Mesenchymal stem cell (in vitro differentiated cells and primary cell): ENCODE results near the gene PXMP2.

Experiments used
- DNase-seq: peaks from one replicate; pipeline ENCODE4 v3.0.0-alpha.2; 2013
- H2AFZ ChIP-seq: one replicate; pipeline ENCODE4 v1.6.1; 2013; ENCODE audit warnings: low read depth, mild to moderate bottlenecking, control low read depth, inconsistent platforms, low read length, moderate library complexity
- H2AK5ac ChIP-seq: 2 replicates; pipeline ENCODE4 v1.6.1; 2013; ENCODE audit warnings: low read length, moderate library complexity, mild to moderate bottlenecking, inconsistent platforms; ENCODE audit not compliant: severe bottlenecking
- H2BK120ac ChIP-seq: one replicate; pipeline ENCODE4 v1.6.1; 2013; ENCODE audit warnings: low read depth, mild to moderate bottlenecking, inconsistent platforms, low read length, moderate library complexity
- H2BK12ac ChIP-seq, 2 experiments: one replicate each; pipeline ENCODE4 v1.6.1; 2013; ENCODE audit warnings: inconsistent platforms in 2 of 2, low read length in 2 of 2, mild to moderate bottlenecking in 2 of 2, moderate library complexity in 2 of 2, control low read depth in 1 of 2
- H2BK15ac ChIP-seq: one replicate; pipeline ENCODE4 v1.6.1; 2013; ENCODE audit warnings: mild to moderate bottlenecking, low read depth, inconsistent platforms; ENCODE audit not compliant: poor library complexity, severe bottlenecking
- H2BK5ac ChIP-seq: 2 replicates; pipeline ENCODE4 v1.6.1; 2013; ENCODE audit warnings: low read depth, mild to moderate bottlenecking, low read length, control low read depth, inconsistent platforms; ENCODE audit not compliant: poor library complexity, severe bottlenecking
- H3K14ac ChIP-seq, 2 experiments: one replicate each; pipeline ENCODE4 v1.6.1; 2013; ENCODE audit warnings: inconsistent platforms in 2 of 2, low read length in 2 of 2, control low read depth in 1 of 2, mild to moderate bottlenecking in 1 of 2, moderate library complexity in 1 of 2
- H3K18ac ChIP-seq, 2 experiments: one replicate each; pipeline ENCODE4 v1.6.1; 2013; ENCODE audit warnings: inconsistent platforms in 2 of 2, low read length in 2 of 2, control low read depth in 1 of 2, low read depth in 1 of 2, mild to moderate bottlenecking in 1 of 2
- H3K23ac ChIP-seq, 2 experiments: one replicate each; pipeline ENCODE4 v1.6.1; 2013; ENCODE audit warnings: inconsistent platforms in 2 of 2, low read length in 2 of 2, mild to moderate bottlenecking in 2 of 2, moderate library complexity in 2 of 2, control low read depth in 1 of 2
- H3K27ac ChIP-seq: 2 replicates; pipeline ENCODE4 v1.5.1; 2013; ENCODE audit warnings: mild to moderate bottlenecking, moderate library complexity, low read length, control low read depth, inconsistent platforms; ENCODE audit not compliant: poor library complexity, severe bottlenecking
- H3K27me3 ChIP-seq, 2 experiments: 2 replicates each; pipeline versions ENCODE4 v1.6.1 to v1.7.0; 2013; ENCODE audit warnings: low read length in 2 of 2, mild to moderate bottlenecking in 2 of 2, moderate library complexity in 2 of 2, control low read depth in 1 of 2, inconsistent platforms in 1 of 2; ENCODE audit not compliant: control insufficient read depth in 1 of 2, insufficient read depth in 1 of 2
- H3K36me3 ChIP-seq, 2 experiments: 2 replicates each; pipeline versions ENCODE4 v1.6.1 to v1.7.0; 2013; ENCODE audit warnings: low read length in 2 of 2, control low read depth in 1 of 2, inconsistent platforms in 1 of 2, low read depth in 1 of 2, mild to moderate bottlenecking in 1 of 2; ENCODE audit not compliant: insufficient read depth in 2 of 2, control insufficient read depth in 1 of 2
- H3K4ac ChIP-seq, 2 experiments: one replicate each; pipeline ENCODE4 v1.6.1; 2013; ENCODE audit warnings: inconsistent platforms in 2 of 2, low read length in 2 of 2, mild to moderate bottlenecking in 2 of 2, moderate library complexity in 2 of 2, control low read depth in 1 of 2, low read depth in 1 of 2
- H3K4me1 ChIP-seq: 2 replicates; pipeline ENCODE4 v1.6.1; 2013; ENCODE audit warnings: low read depth, low read length, control low read depth; ENCODE audit not compliant: control insufficient read depth, insufficient read depth
- H3K4me2 ChIP-seq: 2 replicates; pipeline ENCODE4 v1.6.1; 2013; ENCODE audit warnings: low read length, mild to moderate bottlenecking, inconsistent platforms; ENCODE audit not compliant: poor library complexity, severe bottlenecking
- H3K4me3 ChIP-seq, 2 experiments: 2 replicates each; pipeline versions ENCODE4 v1.5.1 to v1.7.0; 2013; ENCODE audit warnings: low read length in 2 of 2, mild to moderate bottlenecking in 2 of 2, control low read depth in 1 of 2, low read depth in 1 of 2; ENCODE audit not compliant: insufficient read depth in 1 of 2
- H3K79me1 ChIP-seq: replicated peaks from 2 replicates; pipeline ENCODE4 v1.6.1; 2013; ENCODE audit warnings: mild to moderate bottlenecking, control low read depth, low read length, inconsistent platforms; ENCODE audit not compliant: poor library complexity, severe bottlenecking
- H3K9ac ChIP-seq: 2 replicates; pipeline ENCODE4 v1.7.0; 2013; ENCODE audit warnings: mild to moderate bottlenecking, low read length, moderate library complexity
- H3K9me3 ChIP-seq: 2 replicates; pipeline ENCODE4 v1.7.0; 2013; ENCODE audit warnings: mild to moderate bottlenecking, low read length; ENCODE audit not compliant: control insufficient read depth
- H4K8ac ChIP-seq: one replicate; pipeline ENCODE4 v1.6.1; 2013; ENCODE audit warnings: inconsistent platforms, mild to moderate bottlenecking, low read length, moderate library complexity
- H4K91ac ChIP-seq: one replicate; pipeline ENCODE4 v1.6.1; 2013; ENCODE audit warnings: mild to moderate bottlenecking, low read length, inconsistent platforms
- WGBS: methylation state at CpG from one replicate; pipeline ENCODE4 v1.1.7; 2013; ENCODE audit warnings: mixed read lengths; 5-methylcytosine and 5-hydroxymethylcytosine counted together

The PXMP2 gene

DNA sequence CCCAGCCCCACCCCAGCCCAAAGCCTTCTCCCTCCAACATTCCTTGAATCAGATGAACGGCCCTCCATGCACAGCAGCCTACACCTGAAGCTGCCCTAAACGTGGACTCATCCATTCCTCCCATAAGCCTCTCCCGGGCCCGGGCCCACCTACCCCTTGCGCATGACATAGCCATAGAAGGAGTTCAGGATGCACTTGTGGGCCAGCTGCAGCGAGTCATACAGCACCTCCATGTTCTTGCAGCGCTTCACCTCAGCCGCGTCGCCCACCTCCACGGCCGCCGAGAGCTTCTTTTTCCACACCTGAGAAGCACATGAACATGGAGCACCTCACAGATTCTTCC is 22.3 kb upstream of the PXMP2 start:
- no peak overlapping the region for H4K8ac ChIP-seq
- H3K9me3 ChIP-seq: no peaks in the 10 kb centered on the region
- no peak overlapping the region for H3K23ac ChIP-seq
- H2BK15ac ChIP-seq: no peak overlapping the region
- H3K4ac ChIP-seq: no peak overlapping the region
- H2AFZ ChIP-seq: no peak overlapping the region
- H3K79me1 ChIP-seq: no peaks in the 10 kb centered on the region
- H4K91ac ChIP-seq: no peak overlapping the region
- H3K18ac ChIP-seq: no peak overlapping the region
- no peak overlapping the region for H3K9ac ChIP-seq
- DNase-seq: no peak
- H3K14ac ChIP-seq: no peak overlapping the region
- H3K4me1 ChIP-seq: peaks cover 3% of the 10 kb centered on the region
- no peak overlapping the region for H2BK12ac ChIP-seq
- no peak overlapping the region for H2AK5ac ChIP-seq
- 94% methylated on average over 12 of the region's 13 CpGs for WGBS
- H3K4me2 ChIP-seq: no peak overlapping the region
- H2BK5ac ChIP-seq: no peak overlapping the region
- no peaks in the 10 kb centered on the region for H3K27me3 ChIP-seq
- H2BK120ac ChIP-seq: no peak overlapping the region
- no peak overlapping the region for H3K4me3 ChIP-seq
- no peak overlapping the region for H3K27ac ChIP-seq
- H3K36me3 ChIP-seq: peaks cover 78 to 88% of the 10 kb centered on the region in 2 experiments

GRCh38 chr12:132665794-132666193 is 21.6 kb upstream of the PXMP2 start:
- Histone ChIP-seq H2BK5ac (no peak overlapping the region), H3K4me1 (peaks cover 3% of the 10 kb centered on the region), H3K9ac (no peak overlapping the region), H2BK15ac (no peak overlapping the region), H4K8ac (no peak overlapping the region), H3K4me2 (no peak overlapping the region), H3K9me3 (no peaks in the 10 kb centered on the region), H3K36me3 (peaks cover 73 to 83% of the 10 kb centered on the region in 2 experiments), H2BK120ac (no peak overlapping the region), H3K4ac (no peak overlapping the region), H4K91ac (no peak overlapping the region), H3K23ac (no peak overlapping the region), H3K4me3 (no peak overlapping the region), H3K14ac (no peak overlapping the region), H3K27me3 (no peaks in the 10 kb centered on the region), H3K27ac (no peak overlapping the region), H3K79me1 (no peaks in the 10 kb centered on the region), H2AK5ac (no peak overlapping the region), H2AFZ (no peak overlapping the region), H2BK12ac (no peak overlapping the region), H3K18ac (no peak overlapping the region)
- 97% methylated on average over 6 of the region's 6 CpGs for WGBS
- DNase-seq: no peak

GRCh38 chr12:132668191-132669088 is 18.9 kb upstream of the PXMP2 start:
- Histone ChIP-seq H2BK12ac (no peak overlapping the region), H4K8ac (no peak overlapping the region), H4K91ac (no peak overlapping the region), H2AFZ (no peak overlapping the region), H3K27ac (no peak overlapping the region), H2BK5ac (no peak overlapping the region), H3K36me3 (peaks cover 67 to 77% of the 10 kb centered on the region in 2 experiments), H2BK120ac (no peak overlapping the region), H2AK5ac (no peak overlapping the region), H3K14ac (no peak overlapping the region), H3K9me3 (no peaks in the 10 kb centered on the region), H3K4me1 (peaks cover 4% of the 10 kb centered on the region), H3K27me3 (no peaks in the 10 kb centered on the region), H3K9ac (no peak overlapping the region), H2BK15ac (no peak overlapping the region), H3K4ac (no peak overlapping the region), H3K4me2 (no peak overlapping the region), H3K79me1 (peaks cover 2% of the 10 kb centered on the region), H3K4me3 (no peak overlapping the region), H3K18ac (no peak overlapping the region), H3K23ac (no peak overlapping the region)
- DNase-seq: no peak
- WGBS: 97% methylated on average over 25 of the region's 30 CpGs

GRCh38 chr12:132669166-132669879 is 18.1 kb upstream of the PXMP2 start:
- no peak overlapping the region for H3K4me3 ChIP-seq
- no peak for DNase-seq
- no peak overlapping the region for H3K23ac ChIP-seq
- H2BK12ac ChIP-seq: no peak overlapping the region
- peaks cover 4% of the 10 kb centered on the region for H3K4me1 ChIP-seq
- no peak overlapping the region for H4K91ac ChIP-seq
- H2BK120ac ChIP-seq: no peak overlapping the region
- H3K9ac ChIP-seq: no peak overlapping the region
- no peak overlapping the region for H2AK5ac ChIP-seq
- no peak overlapping the region for H3K27ac ChIP-seq
- H3K79me1 ChIP-seq: peaks cover 2% of the 10 kb centered on the region
- no peak overlapping the region for H3K18ac ChIP-seq
- peaks cover 63 to 70% of the 10 kb centered on the region in 2 experiments for H3K36me3 ChIP-seq
- no peak overlapping the region for H2BK15ac ChIP-seq
- H2BK5ac ChIP-seq: no peak overlapping the region
- no peak overlapping the region for H3K4me2 ChIP-seq
- no peak overlapping the region for H3K14ac ChIP-seq
- WGBS: 93% methylated on average over 17 of the region's 17 CpGs
- no peaks in the 10 kb centered on the region for H3K9me3 ChIP-seq
- H3K27me3 ChIP-seq: no peaks in the 10 kb centered on the region
- H4K8ac ChIP-seq: no peak overlapping the region
- H3K4ac ChIP-seq: no peak overlapping the region
- no peak overlapping the region for H2AFZ ChIP-seq
